GM21717 (cell line): ENCODE measurements around the gene LIMK2.

Experiments used
- ATAC-seq: cut with Tn5 transposase; IDR thresholded peaks from one replicate; pipeline ENCODE4 v1.9.1; 2021; ENCODE audit warnings: mild to moderate bottlenecking, moderate library complexity; ENCODE audit not compliant: unreplicated experiment

LIMK2 gene

DNA sequence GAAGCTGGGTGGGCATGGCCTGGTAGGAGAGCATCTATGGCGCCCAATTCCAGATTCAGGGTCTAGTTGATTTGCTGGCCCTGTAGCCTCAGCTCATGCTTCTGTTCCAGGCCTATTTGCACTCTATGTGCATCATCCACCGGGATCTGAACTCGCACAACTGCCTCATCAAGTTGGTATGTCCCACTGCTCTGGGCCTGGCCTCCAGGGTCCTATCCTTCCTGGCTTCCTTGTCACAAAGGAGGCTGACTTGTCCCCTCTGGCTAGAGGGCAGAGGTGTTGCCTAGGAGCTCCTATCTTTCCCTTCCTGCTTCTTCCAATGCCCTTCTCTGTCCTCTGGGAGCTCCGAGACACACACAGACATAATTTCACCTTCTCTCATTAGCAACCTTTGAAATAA, 58.9 kb downstream of the LIMK2 start:
- no peak for ATAC-seq

DNA sequence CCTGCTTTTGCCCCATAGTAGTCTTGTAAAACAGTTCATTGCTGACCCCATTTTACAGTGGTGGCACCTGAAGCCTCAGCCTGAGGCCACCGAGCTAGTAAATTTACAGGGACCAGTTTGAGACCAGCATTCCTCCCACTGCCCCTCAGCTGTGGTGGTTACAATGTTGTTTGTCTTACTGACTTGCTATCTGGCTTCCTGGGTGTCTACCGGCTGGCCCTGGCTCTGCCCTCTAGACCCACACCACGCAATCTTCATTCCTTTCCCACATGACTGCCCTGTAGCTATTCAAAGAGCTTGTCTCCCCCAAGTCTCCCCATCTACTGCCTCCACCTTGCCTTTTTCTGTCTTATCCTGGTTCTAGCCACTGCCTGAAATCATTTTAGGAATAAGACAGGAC, 59.4 kb downstream of the LIMK2 start:
- no peak for ATAC-seq

DNA sequence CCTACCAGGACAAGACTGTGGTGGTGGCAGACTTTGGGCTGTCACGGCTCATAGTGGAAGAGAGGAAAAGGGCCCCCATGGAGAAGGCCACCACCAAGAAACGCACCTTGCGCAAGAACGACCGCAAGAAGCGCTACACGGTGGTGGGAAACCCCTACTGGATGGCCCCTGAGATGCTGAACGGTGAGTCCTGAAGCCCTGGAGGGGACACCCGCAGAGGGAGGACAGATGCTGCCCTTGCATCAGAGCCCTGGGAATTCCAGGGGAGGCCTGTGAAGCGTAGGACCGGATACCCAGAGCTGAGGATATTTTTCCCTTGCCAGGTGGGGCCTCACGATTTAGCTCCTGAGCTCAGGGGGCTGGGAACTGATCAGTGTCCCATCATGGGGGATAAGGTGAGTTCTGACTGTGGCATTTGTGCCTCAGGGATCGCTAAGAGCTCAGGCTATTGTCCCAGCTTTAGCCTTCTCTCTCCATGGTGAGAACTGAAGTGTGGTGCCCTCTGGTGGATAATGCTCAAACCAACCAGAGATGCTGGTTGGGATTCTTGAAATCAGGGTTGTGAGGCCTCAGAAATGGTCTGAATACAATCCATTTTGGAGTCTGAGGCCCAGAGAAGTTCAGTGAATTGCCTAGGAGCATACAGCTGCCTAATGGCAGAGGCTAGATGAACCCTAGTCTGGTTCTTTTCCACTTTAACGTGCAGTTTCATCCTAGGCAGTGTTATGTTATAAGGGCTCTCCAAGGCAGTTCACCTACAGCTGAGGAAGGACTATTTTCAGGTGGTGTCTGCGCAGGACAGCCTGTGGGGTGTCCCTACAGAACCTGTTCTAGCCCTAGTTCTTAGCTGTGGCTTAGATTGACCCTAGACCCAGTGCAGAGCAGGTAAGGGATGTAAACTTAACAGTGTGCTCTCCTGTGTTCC, 60.7 kb downstream of the LIMK2 start:
- no peak for ATAC-seq

DNA sequence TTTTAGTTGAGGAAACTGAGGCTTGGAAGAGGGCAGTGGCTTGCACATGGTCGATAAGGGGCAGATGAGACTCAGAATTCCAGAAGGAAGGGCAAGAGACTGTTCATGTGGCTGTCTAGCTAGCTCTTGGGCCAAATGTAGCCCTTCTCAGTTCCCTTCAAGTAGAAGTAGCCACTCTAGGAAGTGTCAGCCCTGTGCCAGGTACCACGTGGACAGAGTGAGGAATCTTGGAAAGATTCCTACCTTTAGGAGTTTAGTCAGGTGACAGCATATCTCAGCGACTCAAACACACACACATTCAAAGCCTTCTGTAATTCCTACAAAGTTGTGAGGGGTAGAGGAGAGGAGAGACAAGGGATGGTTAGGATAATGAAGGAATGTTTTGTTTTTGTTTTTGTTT, 61.9 kb downstream of the LIMK2 start:
- ATAC-seq: no peak

DNA sequence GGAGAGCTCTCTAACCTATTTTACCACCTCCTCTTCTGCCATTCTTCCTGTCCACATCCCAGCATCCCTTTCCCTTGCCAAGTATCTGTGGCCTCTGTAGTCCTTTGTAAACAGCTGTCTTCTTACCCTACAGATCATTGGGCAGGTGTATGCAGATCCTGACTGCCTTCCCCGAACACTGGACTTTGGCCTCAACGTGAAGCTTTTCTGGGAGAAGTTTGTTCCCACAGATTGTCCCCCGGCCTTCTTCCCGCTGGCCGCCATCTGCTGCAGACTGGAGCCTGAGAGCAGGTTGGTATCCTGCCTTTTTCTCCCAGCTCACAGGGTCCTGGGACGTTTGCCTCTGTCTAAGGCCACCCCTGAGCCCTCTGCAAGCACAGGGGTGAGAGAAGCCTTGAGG, 62.9 kb downstream of the LIMK2 start:
- no peak for ATAC-seq

DNA sequence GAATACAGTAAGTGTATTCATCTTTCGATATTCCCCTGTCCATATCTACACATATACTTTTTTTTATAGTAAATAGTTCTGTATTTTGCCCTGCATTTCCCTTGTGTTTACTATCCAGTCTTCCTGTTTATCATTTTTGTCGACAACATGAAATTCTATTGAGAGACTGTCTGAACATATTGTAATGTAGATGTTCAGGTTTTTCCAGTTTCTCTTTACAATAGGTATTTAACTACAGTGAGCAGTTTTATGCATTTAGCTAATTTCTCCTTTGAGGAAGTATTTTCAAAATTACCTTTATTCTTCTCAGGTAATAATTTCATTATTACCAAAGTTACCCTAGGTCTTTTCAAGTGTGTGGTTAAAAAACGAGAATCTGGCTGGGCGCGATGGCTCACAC, 63.5 kb downstream of the LIMK2 start:
- ATAC-seq: no peak

DNA sequence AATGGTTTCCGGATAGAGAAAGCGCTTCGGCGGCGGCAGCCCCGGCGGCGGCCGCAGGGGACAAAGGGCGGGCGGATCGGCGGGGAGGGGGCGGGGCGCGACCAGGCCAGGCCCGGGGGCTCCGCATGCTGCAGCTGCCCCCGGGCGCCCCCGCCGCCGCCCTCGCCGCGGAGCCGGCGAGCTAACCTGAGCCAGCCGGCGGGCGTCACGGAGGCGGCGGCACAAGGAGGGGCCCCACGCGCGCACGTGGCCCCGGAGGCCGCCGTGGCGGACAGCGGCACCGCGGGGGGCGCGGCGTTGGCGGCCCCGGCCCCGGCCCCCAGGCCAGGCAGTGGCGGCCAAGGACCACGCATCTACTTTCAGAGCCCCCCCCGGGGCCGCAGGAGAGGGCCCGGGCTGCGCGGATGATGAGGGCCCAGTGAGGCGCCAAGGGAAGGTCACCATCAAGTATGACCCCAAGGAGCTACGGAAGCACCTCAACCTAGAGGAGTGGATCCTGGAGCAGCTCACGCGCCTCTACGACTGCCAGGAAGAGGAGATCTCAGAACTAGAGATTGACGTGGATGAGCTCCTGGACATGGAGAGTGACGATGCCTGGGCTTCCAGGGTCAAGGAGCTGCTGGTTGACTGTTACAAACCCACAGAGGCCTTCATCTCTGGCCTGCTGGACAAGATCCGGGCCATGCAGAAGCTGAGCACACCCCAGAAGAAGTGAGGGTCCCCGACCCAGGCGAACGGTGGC, 64.5 kb downstream of the LIMK2 start:
- ATAC-seq: no peak

DNA sequence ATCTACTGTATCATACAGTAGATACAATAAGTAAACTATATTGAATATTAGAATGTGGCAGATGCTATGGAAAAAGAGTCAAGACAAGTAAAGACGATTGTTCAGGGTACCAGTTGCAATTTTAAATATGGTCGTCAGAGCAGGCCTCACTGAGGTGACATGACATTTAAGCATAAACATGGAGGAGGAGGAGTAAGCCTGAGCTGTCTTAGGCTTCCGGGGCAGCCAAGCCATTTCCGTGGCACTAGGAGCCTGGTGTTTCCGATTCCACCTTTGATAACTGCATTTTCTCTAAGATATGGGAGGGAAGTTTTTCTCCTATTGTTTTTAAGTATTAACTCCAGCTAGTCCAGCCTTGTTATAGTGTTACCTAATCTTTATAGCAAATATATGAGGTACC, 65.6 kb downstream of the LIMK2 start:
- no peak for ATAC-seq

DNA sequence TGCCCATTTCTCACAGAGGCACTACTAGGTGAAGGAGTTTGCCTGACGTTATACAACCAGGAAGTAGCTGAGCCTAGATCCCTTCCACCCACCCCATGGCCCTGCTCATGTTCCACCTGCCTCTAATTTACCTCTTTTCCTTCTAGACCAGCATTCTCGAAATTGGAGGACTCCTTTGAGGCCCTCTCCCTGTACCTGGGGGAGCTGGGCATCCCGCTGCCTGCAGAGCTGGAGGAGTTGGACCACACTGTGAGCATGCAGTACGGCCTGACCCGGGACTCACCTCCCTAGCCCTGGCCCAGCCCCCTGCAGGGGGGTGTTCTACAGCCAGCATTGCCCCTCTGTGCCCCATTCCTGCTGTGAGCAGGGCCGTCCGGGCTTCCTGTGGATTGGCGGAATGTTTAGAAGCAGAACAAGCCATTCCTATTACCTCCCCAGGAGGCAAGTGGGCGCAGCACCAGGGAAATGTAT, 66.1 kb downstream of the LIMK2 start:
- ATAC-seq: no peak

DNA sequence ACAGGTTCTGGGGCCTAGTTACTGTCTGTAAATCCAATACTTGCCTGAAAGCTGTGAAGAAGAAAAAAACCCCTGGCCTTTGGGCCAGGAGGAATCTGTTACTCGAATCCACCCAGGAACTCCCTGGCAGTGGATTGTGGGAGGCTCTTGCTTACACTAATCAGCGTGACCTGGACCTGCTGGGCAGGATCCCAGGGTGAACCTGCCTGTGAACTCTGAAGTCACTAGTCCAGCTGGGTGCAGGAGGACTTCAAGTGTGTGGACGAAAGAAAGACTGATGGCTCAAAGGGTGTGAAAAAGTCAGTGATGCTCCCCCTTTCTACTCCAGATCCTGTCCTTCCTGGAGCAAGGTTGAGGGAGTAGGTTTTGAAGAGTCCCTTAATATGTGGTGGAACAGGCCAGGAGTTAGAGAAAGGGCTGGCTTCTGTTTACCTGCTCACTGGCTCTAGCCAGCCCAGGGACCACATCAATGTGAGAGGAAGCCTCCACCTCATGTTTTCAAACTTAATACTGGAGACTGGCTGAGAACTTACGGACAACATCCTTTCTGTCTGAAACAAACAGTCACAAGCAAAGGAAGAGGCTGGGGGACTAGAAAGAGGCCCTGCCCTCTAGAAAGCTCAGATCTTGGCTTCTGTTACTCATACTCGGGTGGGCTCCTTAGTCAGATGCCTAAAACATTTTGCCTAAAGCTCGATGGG, 66.7 kb downstream of the LIMK2 start:
- ATAC-seq: no peak

DNA sequence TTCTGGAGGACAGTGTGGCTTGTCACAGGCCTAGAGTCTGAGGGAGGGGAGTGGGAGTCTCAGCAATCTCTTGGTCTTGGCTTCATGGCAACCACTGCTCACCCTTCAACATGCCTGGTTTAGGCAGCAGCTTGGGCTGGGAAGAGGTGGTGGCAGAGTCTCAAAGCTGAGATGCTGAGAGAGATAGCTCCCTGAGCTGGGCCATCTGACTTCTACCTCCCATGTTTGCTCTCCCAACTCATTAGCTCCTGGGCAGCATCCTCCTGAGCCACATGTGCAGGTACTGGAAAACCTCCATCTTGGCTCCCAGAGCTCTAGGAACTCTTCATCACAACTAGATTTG, 67.2 kb downstream of the LIMK2 start:
- ATAC-seq: no peak

DNA sequence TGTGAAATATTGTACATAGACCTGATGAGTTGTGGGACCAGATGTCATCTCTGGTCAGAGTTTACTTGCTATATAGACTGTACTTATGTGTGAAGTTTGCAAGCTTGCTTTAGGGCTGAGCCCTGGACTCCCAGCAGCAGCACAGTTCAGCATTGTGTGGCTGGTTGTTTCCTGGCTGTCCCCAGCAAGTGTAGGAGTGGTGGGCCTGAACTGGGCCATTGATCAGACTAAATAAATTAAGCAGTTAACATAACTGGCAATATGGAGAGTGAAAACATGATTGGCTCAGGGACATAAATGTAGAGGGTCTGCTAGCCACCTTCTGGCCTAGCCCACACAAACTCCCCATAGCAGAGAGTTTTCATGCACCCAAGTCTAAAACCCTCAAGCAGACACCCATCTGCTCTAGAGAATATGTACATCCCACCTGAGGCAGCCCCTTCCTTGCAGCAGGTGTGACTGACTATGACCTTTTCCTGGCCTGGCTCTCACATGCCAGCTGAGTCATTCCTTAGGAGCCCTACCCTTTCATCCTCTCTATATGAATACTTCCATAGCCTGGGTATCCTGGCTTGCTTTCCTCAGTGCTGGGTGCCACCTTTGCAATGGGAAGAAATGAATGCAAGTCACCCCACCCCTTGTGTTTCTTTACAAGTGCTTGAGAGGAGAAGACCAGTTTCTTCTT, 67.9 kb downstream of the LIMK2 start:
- no peak for ATAC-seq

DNA sequence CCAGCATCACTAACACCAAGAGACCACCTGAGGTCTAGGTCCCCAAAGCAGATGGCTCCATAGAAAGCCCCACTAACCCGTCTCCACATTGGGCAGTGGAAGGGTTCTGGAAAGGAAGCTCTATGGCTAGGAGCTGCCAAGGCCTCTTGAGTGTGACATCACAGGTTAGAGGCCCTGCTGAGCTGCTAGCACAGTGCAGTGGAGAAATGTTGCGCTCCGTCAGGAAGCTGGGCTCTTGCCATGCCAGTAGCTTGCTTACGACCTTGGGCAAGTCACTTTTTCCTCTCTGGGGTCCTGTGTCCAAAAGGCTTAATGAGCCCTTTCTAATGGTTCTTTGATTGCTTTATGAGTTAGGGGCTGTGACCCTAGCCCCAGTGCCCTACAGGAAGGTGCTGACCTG, 69.6 kb downstream of the LIMK2 start:
- ATAC-seq: no peak

DNA sequence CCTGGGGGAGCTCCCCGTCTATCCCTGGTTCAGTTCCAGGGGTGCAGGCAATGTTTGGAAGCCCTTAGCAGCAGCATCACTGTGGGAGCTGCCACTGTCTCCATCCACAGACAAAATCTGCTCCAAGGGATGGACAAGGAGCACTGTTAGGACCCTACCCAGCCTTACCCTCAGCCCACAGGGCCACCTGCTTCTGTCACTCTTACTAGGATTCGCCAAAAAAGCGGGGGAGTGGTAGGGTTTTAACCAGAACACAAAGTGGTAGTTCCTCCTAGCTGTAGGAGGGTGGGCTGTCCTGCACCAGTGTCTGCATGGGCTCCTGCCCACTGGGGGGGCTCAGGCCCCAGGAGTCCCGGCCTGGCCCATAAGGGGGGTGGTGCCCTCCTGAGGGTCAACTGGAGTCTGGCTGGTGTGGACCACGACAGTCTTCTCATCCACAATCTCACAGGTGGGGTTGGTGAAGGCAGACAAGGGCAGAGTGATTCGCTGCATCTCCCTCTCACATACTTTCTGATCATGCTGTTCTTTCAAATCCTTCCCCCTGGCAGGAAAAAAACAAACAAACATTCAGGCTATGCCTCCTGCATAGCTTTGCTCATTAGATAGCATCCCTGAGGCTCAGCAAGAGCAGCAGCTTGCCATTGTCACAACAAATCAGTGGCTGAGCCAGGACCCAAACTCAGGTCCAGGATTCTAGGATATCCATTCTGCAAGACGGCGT, 70.8 kb downstream of the LIMK2 start:
- no peak for ATAC-seq

DNA sequence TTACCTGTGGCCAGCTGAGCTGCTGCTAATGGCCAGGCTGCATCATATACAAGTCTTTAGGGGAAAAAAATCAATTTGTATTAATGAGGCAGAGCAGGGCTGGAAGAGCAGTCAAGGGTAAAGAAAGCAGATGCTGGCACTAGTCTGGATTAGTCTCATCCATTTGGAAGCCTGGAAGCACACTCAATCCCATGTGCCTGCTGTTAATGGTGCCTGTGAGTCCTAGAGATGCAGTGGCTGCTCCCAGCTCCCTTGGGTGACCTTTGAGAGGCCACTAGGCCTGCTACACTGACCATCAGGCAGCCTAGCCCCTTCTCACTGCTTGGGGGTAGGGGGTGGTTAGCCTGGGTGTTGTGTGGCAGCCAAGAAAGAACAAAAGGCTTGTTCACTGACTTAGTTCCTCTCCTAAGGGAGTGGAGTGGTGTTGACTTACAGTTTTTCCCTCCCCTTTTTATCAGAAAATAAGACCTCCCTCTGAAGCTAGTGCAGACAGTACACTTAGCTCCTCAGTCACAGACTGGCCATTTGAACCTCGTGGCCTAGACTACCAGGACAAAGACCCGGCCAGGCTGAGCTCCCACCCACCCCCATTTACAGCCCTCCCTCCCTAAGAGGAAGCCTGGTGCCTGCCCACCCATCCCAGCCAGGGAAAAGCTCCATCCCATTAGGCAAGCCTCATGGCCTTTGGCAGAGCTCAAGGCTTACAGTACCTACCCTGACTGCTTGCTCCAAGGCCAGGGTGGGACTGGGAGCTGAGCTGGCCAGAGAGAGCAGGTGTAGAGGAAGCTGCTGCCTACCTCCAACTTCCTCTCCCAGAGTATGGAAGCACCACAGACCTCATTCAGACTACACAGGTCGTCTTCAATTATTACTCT, 72.4 kb downstream of the LIMK2 start:
- no peak for ATAC-seq

DNA sequence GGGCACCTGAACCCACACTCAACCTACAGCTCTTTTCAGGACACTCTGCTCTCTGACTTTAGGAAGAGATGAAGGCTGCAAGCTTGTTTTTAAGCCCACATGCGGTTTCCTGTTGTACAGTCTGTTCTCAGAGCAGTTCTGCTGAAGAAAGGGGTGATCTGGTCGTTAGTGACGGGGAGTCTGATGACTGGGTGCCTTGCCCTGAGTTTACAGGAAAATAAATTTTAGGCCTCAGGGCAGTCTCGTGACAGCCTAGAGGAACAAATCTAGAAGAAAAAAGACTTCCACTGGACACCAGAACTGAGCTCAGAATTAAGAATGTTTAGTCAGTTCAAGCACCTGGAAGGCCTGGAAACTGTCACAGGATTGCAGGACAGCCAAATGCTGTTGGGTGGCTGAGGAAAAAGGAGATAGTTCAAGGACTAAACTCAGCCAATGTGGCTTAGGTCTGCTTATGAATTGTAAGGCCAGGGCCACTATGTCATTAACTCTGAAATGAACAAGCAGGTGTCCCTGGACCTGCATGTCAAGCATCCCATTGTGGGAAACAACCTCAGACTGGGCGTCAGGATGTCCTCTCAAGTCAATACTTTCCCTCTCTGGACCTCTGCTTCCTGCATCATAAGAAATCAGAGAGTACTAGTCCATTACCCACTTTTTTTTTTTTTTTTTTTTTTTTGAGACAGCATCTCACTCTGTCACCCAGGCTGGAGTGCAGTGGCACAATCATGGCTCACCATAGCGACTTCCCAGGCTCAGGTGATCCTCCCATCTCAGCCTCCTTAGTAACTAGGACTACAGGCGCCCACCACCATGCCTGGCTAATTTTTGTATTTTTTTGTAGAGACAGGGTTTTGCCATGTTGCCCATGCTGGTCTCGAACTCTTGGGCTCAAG, 74.5 kb downstream of the LIMK2 start:
- ATAC-seq: no peak

DNA sequence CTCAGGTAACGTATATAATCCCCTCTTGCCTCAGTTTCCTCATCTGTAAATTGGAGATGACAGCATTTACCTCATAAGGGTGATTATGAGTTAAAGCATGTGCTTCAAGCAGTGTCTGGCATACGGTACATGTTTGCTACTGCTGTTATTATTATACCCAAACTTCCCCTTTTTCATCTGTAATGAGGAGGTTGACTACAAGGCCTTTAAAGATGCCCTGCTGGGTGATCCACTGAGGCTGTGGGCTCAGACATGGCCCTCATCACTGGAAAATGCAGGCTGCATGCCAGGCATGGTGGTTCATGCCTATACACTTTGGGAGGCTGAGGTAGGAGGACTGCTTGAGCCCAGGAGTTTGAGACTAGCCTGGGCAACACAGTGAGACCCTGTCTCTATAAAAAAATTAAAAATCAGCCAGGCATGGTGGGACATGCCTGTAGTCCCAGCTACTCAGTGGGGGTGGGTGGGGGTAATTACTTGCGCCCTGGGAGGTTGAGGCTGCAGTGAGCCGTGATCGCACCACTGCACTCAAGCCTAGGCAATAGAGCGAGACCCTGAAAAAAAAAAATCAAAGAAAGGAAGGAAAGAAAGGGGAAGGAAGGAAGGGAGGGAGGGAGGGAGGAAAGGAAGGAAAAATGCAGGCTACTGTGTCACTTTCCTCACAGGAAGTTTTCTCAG, 75.9 kb downstream of the LIMK2 start:
- no peak for ATAC-seq
